K562 (cell line): ENCODE data around the gene ARL13B. TPM values are rescaled to one million over a fixed set of nuclear protein-coding genes. Genes with fewer than 3 reads are reported as not detected.

Experiments
- ATAC-seq: fragments of 200-7000 bp; cut with Tn5 transposase; 3 replicates; pipeline ENCODE4 v1.9.1; 2020; ENCODE audit warnings: moderate library complexity
- BruUV-seq: library from RNA; stranded (reverse); fragments of 400-500 nt; replicated peaks from 2 replicates; lab custom pipeline; 2021; lab: Mats Ljungman, UMichigan
- CTCF ChIA-PET: fragments of 300-600 bp; formaldehyde crosslinking; extraction: SDS; loops from one replicate; lab custom pipeline; 2021; ENCODE audit warnings: low intra/inter-chr PET ratio; lab: Yijun Ruan, JAX
- POLR2A ChIA-PET: fragments of 300-600, 350-650 bp; sonication (Branson Sonifier 250); formaldehyde crosslinking; extraction: SDS; loops from one replicate; lab custom pipeline; 2021; ENCODE audit warnings: antibody characterized with exemption, inconsistent platforms; lab: Yijun Ruan, JAX
- DNase-seq, 4 experiments: peaks; one replicate each; pipeline versions ENCODE4 v3.0.0 to v3.0.0-alpha.2; 2011 to 2018; ENCODE audit warnings: low spot score in 3 of 4, mixed read lengths in 3 of 4; ENCODE audit errors: extremely low read depth in 1 of 4
- FAIRE-seq: peaks from 2 replicates; lab custom pipeline; 2011; peaks lifted over from hg19 to GRCh38; lab: Jason Lieb, UNC
- H2AFZ ChIP-seq: 2 replicates; pipeline ENCODE4 v1.6.0; 2011; ENCODE audit warnings: low read depth, low read length, control low read depth, inconsistent platforms
- H3K27ac ChIP-seq: fragments of 200-600 bp; 3 replicates; pipeline ENCODE4 v1.8.0; 2011; ENCODE audit warnings: low read depth, mild to moderate bottlenecking, control low read depth, inconsistent platforms, low read length, moderate library complexity, mixed read lengths; ENCODE audit errors: extremely low read depth
- H3K27me3 ChIP-seq, 2 experiments: fragments of 300-600 bp in 1 of 2; 2 replicates in 1 of 2; 3 replicates in 1 of 2; pipeline versions ENCODE4 v1.6.0 to v1.8.0; 2011; ENCODE audit warnings: inconsistent platforms in 2 of 2, low read length in 2 of 2, mild to moderate bottlenecking in 1 of 2, mixed read lengths in 1 of 2, moderate library complexity in 1 of 2; ENCODE audit not compliant: control insufficient read depth in 2 of 2, insufficient read depth in 2 of 2
- H3K36me3 ChIP-seq: fragments of 300-600 bp; 3 replicates; pipeline ENCODE4 v1.8.0; 2011; ENCODE audit warnings: mild to moderate bottlenecking, low read length, inconsistent platforms; ENCODE audit not compliant: control insufficient read depth, insufficient read depth
- H3K4me1 ChIP-seq, 2 experiments: fragments of 200-600 bp in 1 of 2; replicated peaks in 1 of 2; 2 replicates in 1 of 2; 3 replicates in 1 of 2; pipeline versions ENCODE4 v1.5.1 to v1.8.0; 2011; ENCODE audit warnings: inconsistent platforms in 2 of 2, low read length in 2 of 2, mild to moderate bottlenecking in 1 of 2, mixed read lengths in 1 of 2, moderate library complexity in 1 of 2; ENCODE audit not compliant: control insufficient read depth in 2 of 2, insufficient read depth in 2 of 2
- H3K4me2 ChIP-seq: 2 replicates; pipeline ENCODE4 v1.6.1; 2011; ENCODE audit warnings: low read length, control low read depth, inconsistent platforms, mixed read lengths; ENCODE audit not compliant: insufficient read depth
- H3K4me3 ChIP-seq: fragments of 200-600 bp; sonication (generic), shearing (Covaris generic); 2 replicates; pipeline ENCODE4 v1.5.1; 2016; ENCODE audit warnings: control low read depth, inconsistent platforms
- H3K79me2 ChIP-seq: fragments of 200-600 bp; 3 replicates; pipeline ENCODE4 v1.8.0; 2011; ENCODE audit warnings: low read length, inconsistent platforms; ENCODE audit not compliant: control insufficient read depth, insufficient read depth
- H3K9ac ChIP-seq, 2 experiments: 2 replicates each; pipeline versions ENCODE4 v1.6.0 to v1.6.1; 2011; ENCODE audit warnings: low read depth in 2 of 2, low read length in 2 of 2, control low read depth in 1 of 2, inconsistent platforms in 1 of 2, mild to moderate bottlenecking in 1 of 2, mixed read lengths in 1 of 2; ENCODE audit not compliant: insufficient read depth in 1 of 2
- H3K9me1 ChIP-seq: one replicate; pipeline ENCODE4 v1.6.0; 2011; ENCODE audit warnings: inconsistent platforms, mild to moderate bottlenecking, low read length, moderate library complexity; ENCODE audit not compliant: control insufficient read depth, insufficient read depth
- H3K9me3 ChIP-seq: replicated peaks from 2 replicates; pipeline ENCODE4 v1.5.1; 2011; ENCODE audit warnings: low read depth, low read length, inconsistent platforms; ENCODE audit not compliant: control insufficient read depth, insufficient read depth
- H4K20me1 ChIP-seq: replicated peaks from 2 replicates; pipeline ENCODE4 v1.6.1; 2011; ENCODE audit warnings: low read length, inconsistent platforms, mixed read lengths; ENCODE audit not compliant: control insufficient read depth, insufficient read depth
- CHD2 ChIP-seq: IDR thresholded peaks from 2 replicates; pipeline ENCODE4 v1.6.1; 2011; ENCODE audit warnings: low read depth, low read length
- CHD4 ChIP-seq: fragments of 200-600 bp; sonication (generic); IDR thresholded peaks from 3 replicates; pipeline ENCODE4 v1.6.1; 2012; ENCODE audit warnings: low read depth, mild to moderate bottlenecking, mixed read lengths, low read length, inconsistent platforms; ENCODE audit not compliant: insufficient read depth, insufficient replicate concordance, poor library complexity, severe bottlenecking
- DIDO1 ChIP-seq: fragments of 450-650 bp; IDR thresholded peaks from 2 replicates; pipeline ENCODE4 v1.6.1; 2016; ENCODE audit warnings: low read depth, missing biosample characterization, missing genetic modification characterization
- FOXJ2 ChIP-seq: fragments of 200-800 bp; sonication (Bioruptor generic); IDR thresholded peaks from 2 replicates; pipeline ENCODE4 v1.6.1; 2016; ENCODE audit warnings: missing genetic modification characterization, missing compliant biosample characterization
- GTF2E2 ChIP-seq: fragments of 200-800 bp; sonication (Bioruptor generic); IDR thresholded peaks from 2 replicates; pipeline ENCODE4 v1.6.1; 2016; ENCODE audit warnings: missing genetic modification characterization, missing compliant biosample characterization
- XRCC5 ChIP-seq: fragments of 200-400 bp; formaldehyde crosslinking; IDR thresholded peaks from 2 replicates; pipeline ENCODE4 v1.6.1; 2017; ENCODE audit warnings: low read depth, mild to moderate bottlenecking, low read length
- WGBS: fragments of 100-300 bp; shearing (Covaris generic); methylation state at CpG from one replicate; pipeline ENCODE4 v1.1.6; 2016; ENCODE audit warnings: low coverage, mixed read lengths; ENCODE audit not compliant: insufficient coverage; ENCODE audit errors: missing lambda C conversion rate; 5-methylcytosine and 5-hydroxymethylcytosine counted together
- in situ Hi-C: fragments of 300-500 bp; cut with MboI; formaldehyde crosslinking; loops from 4 replicates; pipeline ENCODE4 v1.15.0; 2018; ENCODE audit warnings: inconsistent platforms, mixed read lengths
- intact Hi-C: fragments of 100-400 bp; cut with micrococcal nuclease; formaldehyde crosslinking; loops from 2 replicates; pipeline ENCODE4 v1.14.2; 2022
- polyA plus RNA-seq, 8 experiments: library from polyadenylated mRNA; depleted of rRNA in 4 of 8; stranded (reverse) in 5 of 8; unstranded in 3 of 8; fragments of >200 nt; fragmentation: Nextera tagmentation in 2 of 8; fragmentation: Illumina TruSeq in 1 of 8; extraction: Ambion mirVana in 2 of 8; extraction: Trizol in 1 of 8; gene quantifications; 2 replicates each; pipeline versions ENCODE4 v1.2.1 to v1.2.3, GENCODE V29; 2011 to 2014; ENCODE audit warnings: inconsistent platforms in 1 of 8, missing spikeins in 1 of 8
- total RNA-seq, 7 experiments: library from RNA; depleted of rRNA in 6 of 7; stranded (reverse); fragments of >200 nt in 6 of 7; fragmentation: Illumina TruSeq in 2 of 7; extraction: Trizol in 2 of 7; gene quantifications; 2 replicates each; pipeline versions ENCODE4 v1.2.1 to v1.2.3, GENCODE V29; 2011 to 2021; ENCODE audit warnings: low replicate concordance in 1 of 7
- TF ChIP-seq, protein P1 (sequence below): fragments of 250-450 bp; sonication (Bioruptor Pico); IDR thresholded peaks from 2 replicates; pipeline ENCODE4 v1.4.0; 2020; ENCODE audit warnings: mild to moderate bottlenecking, moderate library complexity
- TF ChIP-seq, protein P2 (sequence below): sonication (generic); formaldehyde crosslinking; IDR thresholded peaks from 2 replicates; pipeline ENCODE4 v1.8.1; 2023; ENCODE audit warnings: mild to moderate bottlenecking, missing genetic modification reagents
- TF ChIP-seq, protein P3 (sequence below): sonication (generic); formaldehyde crosslinking; IDR thresholded peaks from 2 replicates; pipeline ENCODE4 v1.8.0; 2023; ENCODE audit warnings: missing genetic modification reagents, mild to moderate bottlenecking, borderline replicate concordance

ARL13B gene
- total and polyA plus RNA-seq, 9 of the 15 experiments (the other 6 are each of a cell fraction or from before 2014, with no cell fraction given) = 4.1 to 16.9 (median 12.2) TPM

DNA sequence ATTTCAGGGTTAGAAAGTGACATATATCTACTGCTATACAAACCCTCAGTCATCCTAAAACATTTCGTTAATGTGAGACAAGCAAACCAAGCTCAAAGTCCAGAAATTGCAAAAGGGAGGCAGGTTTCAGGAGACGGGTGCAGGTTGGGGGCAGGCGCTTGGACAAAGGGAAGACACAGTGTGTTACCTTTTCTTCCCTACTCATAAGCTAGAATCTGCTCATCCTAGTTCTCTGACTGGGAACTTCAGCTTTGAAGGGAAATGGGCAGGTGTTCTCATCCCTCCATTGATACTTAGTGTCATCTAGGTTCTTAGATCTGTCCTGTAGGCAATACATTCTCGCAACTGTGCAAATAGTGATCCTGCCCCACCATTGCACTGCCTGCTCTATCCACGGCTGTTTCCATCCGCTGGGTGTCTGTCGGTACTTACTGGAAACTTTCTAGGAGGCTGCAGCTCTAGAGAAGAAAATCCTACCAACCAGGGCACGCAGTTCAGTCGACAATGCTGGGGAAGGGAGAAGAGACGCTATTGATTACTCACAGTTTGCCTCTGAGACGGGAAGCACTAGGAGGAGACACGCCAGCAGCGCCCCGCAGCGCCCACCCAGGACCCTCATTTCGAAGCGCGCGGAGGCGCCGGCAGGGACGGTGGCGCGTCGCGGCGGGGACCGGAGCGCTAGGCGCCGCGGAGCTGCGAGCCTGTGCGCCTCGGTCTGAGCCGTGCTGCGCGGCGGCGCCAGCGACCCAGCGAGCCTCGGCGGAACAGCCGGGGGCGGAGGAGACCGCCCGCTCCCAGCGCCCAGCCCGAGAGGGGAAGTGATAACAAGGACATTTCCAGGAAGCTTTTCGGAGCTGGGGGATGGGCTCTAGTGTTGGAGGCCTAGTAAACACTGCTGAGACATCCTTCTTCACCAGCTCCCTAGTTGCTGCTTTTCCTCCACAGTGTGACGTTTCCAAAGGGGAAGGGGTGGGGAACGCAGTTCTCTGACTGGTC is 6.5 kb upstream of the ARL13B start, which contains the start of gene PROS1:
TSS of gene PROS1 (minus strand) at position 766 of the 996 bp plus-strand sequence. CDS start at position 619, 147 bp downstream.
- intact Hi-C loops = loop anchor here (2.0 kb wide), 1 partner anchor 89 kb away; the partner anchor contains the start of genes DHFR2 and NSUN3
- TF ChIP-seq CHD4 = no peak
- TF ChIP-seq GTF2E2 (tag) = peak; percentile 50; the same call in 1 of the 2 replicates
- no peak for TF ChIP-seq XRCC5
- TF ChIP-seq CHD2 = peak; percentile 52; the same call in 1 of the 2 replicates
- TF ChIP-seq, protein P1, sequence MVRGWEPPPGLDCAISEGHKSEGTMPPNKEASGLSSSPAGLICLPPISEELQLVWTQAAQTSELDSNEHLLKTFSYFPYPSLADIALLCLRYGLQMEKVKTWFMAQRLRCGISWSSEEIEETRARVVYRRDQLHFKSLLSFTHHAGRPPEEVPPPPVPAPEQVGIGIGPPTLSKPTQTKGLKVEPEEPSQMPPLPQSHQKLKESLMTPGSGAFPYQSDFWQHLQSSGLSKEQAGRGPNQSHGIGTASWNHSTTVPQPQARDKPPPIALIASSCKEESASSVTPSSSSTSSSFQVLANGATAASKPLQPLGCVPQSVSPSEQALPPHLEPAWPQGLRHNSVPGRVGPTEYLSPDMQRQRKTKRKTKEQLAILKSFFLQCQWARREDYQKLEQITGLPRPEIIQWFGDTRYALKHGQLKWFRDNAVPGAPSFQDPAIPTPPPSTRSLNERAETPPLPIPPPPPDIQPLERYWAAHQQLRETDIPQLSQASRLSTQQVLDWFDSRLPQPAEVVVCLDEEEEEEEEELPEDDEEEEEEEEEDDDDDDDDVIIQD (CRISPR knock-in tag) = no peak
- TF ChIP-seq DIDO1 = no peak
- no peak for TF ChIP-seq FOXJ2
- TF ChIP-seq, protein P2, sequence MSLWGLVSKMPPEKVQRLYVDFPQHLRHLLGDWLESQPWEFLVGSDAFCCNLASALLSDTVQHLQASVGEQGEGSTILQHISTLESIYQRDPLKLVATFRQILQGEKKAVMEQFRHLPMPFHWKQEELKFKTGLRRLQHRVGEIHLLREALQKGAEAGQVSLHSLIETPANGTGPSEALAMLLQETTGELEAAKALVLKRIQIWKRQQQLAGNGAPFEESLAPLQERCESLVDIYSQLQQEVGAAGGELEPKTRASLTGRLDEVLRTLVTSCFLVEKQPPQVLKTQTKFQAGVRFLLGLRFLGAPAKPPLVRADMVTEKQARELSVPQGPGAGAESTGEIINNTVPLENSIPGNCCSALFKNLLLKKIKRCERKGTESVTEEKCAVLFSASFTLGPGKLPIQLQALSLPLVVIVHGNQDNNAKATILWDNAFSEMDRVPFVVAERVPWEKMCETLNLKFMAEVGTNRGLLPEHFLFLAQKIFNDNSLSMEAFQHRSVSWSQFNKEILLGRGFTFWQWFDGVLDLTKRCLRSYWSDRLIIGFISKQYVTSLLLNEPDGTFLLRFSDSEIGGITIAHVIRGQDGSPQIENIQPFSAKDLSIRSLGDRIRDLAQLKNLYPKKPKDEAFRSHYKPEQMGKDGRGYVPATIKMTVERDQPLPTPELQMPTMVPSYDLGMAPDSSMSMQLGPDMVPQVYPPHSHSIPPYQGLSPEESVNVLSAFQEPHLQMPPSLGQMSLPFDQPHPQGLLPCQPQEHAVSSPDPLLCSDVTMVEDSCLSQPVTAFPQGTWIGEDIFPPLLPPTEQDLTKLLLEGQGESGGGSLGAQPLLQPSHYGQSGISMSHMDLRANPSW (CRISPR knock-in tag) = no peak
- TF ChIP-seq, protein P3, sequence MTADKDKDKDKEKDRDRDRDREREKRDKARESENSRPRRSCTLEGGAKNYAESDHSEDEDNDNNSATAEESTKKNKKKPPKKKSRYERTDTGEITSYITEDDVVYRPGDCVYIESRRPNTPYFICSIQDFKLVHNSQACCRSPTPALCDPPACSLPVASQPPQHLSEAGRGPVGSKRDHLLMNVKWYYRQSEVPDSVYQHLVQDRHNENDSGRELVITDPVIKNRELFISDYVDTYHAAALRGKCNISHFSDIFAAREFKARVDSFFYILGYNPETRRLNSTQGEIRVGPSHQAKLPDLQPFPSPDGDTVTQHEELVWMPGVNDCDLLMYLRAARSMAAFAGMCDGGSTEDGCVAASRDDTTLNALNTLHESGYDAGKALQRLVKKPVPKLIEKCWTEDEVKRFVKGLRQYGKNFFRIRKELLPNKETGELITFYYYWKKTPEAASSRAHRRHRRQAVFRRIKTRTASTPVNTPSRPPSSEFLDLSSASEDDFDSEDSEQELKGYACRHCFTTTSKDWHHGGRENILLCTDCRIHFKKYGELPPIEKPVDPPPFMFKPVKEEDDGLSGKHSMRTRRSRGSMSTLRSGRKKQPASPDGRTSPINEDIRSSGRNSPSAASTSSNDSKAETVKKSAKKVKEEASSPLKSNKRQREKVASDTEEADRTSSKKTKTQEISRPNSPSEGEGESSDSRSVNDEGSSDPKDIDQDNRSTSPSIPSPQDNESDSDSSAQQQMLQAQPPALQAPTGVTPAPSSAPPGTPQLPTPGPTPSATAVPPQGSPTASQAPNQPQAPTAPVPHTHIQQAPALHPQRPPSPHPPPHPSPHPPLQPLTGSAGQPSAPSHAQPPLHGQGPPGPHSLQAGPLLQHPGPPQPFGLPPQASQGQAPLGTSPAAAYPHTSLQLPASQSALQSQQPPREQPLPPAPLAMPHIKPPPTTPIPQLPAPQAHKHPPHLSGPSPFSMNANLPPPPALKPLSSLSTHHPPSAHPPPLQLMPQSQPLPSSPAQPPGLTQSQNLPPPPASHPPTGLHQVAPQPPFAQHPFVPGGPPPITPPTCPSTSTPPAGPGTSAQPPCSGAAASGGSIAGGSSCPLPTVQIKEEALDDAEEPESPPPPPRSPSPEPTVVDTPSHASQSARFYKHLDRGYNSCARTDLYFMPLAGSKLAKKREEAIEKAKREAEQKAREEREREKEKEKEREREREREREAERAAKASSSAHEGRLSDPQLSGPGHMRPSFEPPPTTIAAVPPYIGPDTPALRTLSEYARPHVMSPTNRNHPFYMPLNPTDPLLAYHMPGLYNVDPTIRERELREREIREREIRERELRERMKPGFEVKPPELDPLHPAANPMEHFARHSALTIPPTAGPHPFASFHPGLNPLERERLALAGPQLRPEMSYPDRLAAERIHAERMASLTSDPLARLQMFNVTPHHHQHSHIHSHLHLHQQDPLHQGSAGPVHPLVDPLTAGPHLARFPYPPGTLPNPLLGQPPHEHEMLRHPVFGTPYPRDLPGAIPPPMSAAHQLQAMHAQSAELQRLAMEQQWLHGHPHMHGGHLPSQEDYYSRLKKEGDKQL (CRISPR knock-in tag) = no peak

More for the DNA sequence above, 6.5 kb upstream of the ARL13B start, which contains the start of gene PROS1:
- H3K9ac ChIP-seq = peak within 1 kb of the TSS; percentile 86 to 91
- H3K27me3 ChIP-seq = no peaks in the 10 kb centered on the region
- WGBS = under 1% methylated on average over 21 of the region's 53 CpGs
- peak; percentile 93 for ATAC-seq
- no peaks in the 10 kb centered on the region for H3K9me3 ChIP-seq
- peak within 1 kb of the TSS; percentile 96 for H3K4me2 ChIP-seq
- in situ Hi-C loops = no loop called here
- FAIRE-seq = peak; percentile 95
- DNase-seq = peak; percentile 60 to 93 (median 70)
- peak within 1 kb of the TSS; percentile 92 for H3K27ac ChIP-seq
- H4K20me1 ChIP-seq = no peaks in the 10 kb centered on the region
- H3K4me1 ChIP-seq = peaks cover 11 to 19% of the 10 kb centered on the region in 2 experiments; a peak in 4 of 5 replicates
- ChIA-PET CTCF (no interaction called here), POLR2A (interaction anchor here (0.6 to 2.2 kb wide), 7 partner anchors 8 to 91 kb away, joined by 3 to 14 read pairs (median 4); partner anchors contain the start of genes DHFR2 and NSUN3)
- peaks cover 38% of the 10 kb centered on the region for H3K79me2 ChIP-seq
- peak within 1 kb of the TSS; percentile 92 for H2AFZ ChIP-seq
- H3K36me3 ChIP-seq = peaks cover under 1% of the 10 kb centered on the region; the same call in 1 of the 3 replicates
- H3K9me1 ChIP-seq = no peaks in the 10 kb centered on the region
- H3K4me3 ChIP-seq = peak within 1 kb of the TSS; percentile 79
- BruUV-seq = TSS peak; percentile 51
